Activated naive CD4-positive, alpha-beta T cell treated with anti-CD3 and anti-CD28 coated beads, Interleukin-2, amount 50 U/mL, for 16 hours (primary cell): ENCODE measurements around the gene TMEM130.

ENCODE experiments used
- DNase-seq: peaks from one replicate; pipeline ENCODE4 v3.0.0-alpha.2; 2020

Gene TMEM130

GRCh38 chr7:98840722-98841121 lies 29.1 kb downstream of the TMEM130 start:
- no peak for DNase-seq

DNA sequence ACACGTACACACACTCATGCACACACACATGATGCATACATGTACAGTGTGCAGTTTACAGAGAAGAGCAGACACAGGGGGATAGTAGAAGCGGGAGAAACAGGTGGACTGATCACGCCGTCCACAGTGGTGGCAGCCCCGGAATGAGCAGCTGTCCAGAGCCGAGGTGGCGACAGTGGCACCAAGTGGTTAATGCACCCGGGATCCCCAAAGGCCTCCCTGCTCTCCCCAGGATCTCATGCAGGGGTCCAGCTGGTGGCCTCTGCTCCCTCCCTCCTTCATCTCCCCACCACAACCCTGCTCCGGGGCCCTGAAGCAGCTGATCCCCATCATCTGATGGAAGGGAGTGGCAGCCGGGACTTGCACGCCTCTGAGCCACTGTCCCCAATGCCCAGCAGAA lies 29.7 kb downstream of the TMEM130 start:
- no peak for DNase-seq

DNA sequence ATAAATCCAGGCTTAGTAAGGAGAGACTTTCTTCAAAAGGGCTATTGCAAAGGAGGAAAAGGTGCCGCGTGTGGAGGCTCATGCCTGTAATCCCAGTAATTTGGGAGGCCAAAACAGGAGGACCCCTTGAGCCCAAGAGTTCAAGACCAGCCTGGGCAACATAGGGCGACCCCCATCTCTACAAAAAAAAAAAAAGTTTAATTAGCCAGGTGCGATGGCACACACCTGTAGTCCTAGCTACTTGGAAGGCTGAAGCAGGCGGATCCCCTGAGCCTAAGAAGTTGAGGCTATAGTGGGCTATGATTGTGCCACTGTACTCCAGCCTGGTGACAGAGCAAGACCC lies 32.2 kb downstream of the TMEM130 start:
- DNase-seq, result no peak

DNA sequence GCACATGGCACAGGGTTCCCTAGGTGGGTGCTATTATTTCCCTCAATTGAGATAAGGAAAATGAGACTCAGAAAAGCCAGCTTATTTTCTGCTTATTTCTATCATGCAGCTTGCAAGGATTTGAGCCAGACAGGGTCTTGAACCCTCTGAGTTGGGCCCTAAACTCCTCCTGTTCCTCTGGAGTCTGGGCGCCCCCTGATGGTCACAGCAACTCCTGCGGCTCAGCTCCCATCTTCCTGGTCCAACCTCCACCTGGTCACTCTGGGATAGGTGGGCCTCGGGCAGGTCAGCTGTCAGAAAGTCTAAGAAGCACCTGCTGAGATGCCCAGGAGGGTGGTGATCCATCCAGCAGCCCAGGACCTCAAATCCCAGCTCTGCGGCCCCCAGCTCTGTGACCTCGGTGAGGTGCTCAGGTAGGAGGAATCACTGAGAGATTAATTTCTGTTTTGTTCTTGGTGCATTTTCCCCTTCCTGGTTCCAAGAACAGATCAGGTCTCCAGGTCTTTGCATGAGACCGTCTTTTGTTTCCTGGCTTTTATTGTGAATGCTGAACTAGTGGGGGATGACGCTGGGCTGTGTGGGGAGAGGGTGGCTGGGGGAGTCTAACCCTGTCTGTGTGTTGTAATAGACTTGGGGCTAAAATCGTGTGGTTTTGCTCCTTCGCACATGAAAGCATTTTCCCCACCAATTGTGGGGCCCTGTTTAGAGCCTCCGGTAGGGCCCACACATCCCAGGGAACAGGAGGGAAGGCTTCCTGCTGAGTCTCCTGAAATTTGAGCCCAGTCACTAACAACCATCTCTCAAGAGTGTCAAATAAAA lies 32.8 kb downstream of the TMEM130 start:
- no peak for DNase-seq

- DNase-seq, result no peak
Observed at GRCh38 chr7:98834949-98835348, 34.9 kb downstream of the TMEM130 start.

- no peak for DNase-seq
Observed at GRCh38 chr7:98833022-98833421, 36.8 kb downstream of the TMEM130 start.

DNA sequence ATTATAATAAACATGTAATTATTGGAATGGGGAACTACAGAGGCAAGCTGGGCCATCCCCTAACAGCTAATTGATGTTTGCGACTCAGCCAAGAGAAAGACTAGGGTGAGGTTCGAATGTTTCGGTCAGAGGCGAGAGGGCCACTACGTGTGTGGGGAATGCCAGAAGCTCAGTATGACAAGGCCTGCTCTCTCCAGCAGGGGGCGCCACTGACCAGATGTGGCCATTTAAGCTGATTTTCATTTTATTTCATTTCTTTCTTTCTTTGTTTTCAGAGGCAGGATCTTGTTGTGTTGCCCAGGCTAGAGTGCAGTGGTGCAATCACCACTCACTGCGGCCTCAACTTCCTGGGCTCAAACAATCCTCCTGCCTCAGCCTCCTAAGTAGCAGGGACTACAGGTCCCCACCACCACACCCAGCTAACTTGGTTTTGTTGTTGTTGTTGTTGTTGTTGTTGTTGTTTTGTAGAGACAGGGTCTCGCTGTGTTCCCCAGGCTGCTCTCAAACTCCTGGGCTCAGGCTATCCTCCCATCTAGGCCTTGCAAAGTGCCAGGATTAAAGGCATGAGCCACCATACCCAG lies 38.1 kb downstream of the TMEM130 start:
- DNase-seq, result peak; percentile 29

GRCh38 chr7:98830972-98831548 lies 38.8 kb downstream of the TMEM130 start:
- DNase-seq, result no peak

- DNase-seq, result no peak
Observed at GRCh38 chr7:98828368-98828767, 41.4 kb downstream of the TMEM130 start.

DNA sequence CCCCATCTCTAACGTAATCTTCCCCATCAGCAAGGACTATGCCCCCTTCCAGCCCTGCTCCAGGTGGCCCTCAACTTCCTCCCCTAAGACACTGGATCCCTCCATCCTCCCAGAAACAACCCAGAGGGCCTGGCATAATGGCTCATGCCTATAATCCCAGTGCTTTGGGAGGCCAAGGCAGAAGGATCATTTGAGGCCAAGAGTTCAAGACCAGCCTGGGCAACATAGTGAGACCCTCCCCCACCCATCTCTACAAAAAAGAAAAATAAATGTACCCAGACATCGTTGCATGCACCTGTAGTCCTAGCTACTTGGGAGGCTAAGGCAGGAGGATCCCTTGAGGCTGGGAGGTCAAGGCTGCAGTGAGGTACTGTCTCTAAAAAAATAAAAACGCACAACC lies 42.6 kb downstream of the TMEM130 start:
- DNase-seq, result no peak

- no peak for DNase-seq
Observed at GRCh38 chr7:98826811-98827231, 43.0 kb downstream of the TMEM130 start.

GRCh38 chr7:98826387-98826786 lies 43.4 kb downstream of the TMEM130 start:
- DNase-seq, result no peak

- no peak for DNase-seq
Observed at GRCh38 chr7:98823226-98823625, 46.6 kb downstream of the TMEM130 start.

GRCh38 chr7:98821348-98821747 lies 48.5 kb downstream of the TMEM130 start:
- DNase-seq, result no peak

- no peak for DNase-seq
Observed at GRCh38 chr7:98816967-98817710, 52.7 kb downstream of the TMEM130 start.

GRCh38 chr7:98816241-98816640 lies 53.6 kb downstream of the TMEM130 start:
- DNase-seq, result no peak

DNA sequence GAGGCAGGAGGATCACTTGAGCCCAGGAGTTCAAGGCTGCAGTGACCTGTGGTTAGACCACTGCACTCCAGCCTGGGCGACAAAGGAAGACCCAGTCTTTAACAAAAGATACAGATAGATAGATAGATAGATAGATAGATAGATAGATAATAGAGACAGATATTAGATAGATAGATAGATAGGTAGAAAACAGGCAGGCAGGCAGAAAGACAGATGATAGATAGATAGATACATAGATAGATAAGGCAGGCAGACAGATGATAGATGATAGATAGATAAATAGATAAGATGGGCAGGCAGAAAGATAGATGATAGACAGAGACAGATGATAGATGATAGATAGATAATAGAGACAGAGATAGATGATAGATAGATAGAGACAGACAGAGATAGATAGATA lies 54.5 kb downstream of the TMEM130 start:
- DNase-seq, result no peak

GRCh38 chr7:98811299-98811698 lies 58.5 kb downstream of the TMEM130 start:
- no peak for DNase-seq

- DNase-seq, result no peak
Observed at GRCh38 chr7:98810153-98810802, 59.5 kb downstream of the TMEM130 start.

GRCh38 chr7:98808751-98809460 lies 60.9 kb downstream of the TMEM130 start:
- DNase-seq, result no peak

DNA sequence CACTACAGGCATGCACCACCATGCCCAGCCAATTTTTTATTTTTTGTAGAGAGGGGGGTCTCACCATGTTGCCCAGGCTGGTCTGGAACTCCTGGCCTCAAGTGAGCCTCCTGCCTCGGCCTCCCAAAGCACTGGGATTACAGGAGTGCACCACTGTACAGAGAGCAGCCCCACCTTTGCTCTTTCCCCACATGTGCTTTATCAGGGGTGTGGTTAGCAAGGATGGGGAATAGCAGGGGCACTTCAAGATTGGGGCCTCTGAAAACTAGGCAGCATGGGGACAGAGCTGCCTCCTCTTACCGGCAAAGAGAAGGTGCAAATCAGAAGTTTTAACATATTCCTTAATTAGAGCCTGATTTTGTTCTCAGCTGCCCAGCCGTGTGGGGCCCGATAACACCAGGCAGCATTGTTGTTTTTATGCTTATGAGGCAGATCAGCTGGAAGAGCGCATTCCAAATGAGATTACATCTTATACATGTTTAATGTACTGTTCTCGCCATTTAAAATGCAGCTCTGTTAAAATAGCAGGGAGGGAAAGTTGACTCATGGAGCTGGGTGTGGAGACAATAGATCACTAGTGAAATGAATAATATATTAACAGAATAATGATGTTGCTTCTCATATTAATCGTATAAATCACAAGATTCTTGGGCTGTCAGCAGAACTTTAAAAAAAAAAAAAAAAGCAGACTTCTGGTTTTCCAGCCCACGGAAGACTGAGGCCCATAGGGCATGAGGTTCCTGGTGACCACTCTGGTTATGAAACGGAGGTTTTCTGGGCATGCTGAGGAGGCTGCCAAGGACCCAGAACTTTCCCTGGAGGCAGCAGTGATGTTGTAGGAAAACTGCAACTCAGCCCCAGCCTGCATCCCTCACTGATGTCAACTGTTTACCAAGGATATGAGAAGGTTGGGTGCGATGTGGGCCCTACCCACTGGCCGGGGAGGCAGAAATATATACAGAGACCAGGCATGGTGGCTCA lies 62.5 kb downstream of the TMEM130 start:
- DNase-seq, result no peak
